Endodermal cell (in vitro differentiated cells): ENCODE measurements around the gene MACIR. TPM values are rescaled to one million over a fixed set of nuclear protein-coding genes. Genes with fewer than 3 reads are reported as not detected.

Experiments used
- DNase-seq: peaks from one replicate; pipeline ENCODE4 v3.0.0-alpha.2; 2017
- H3K27ac ChIP-seq: 2 replicates; pipeline ENCODE4 v1.5.1; 2013; ENCODE audit warnings: mild to moderate bottlenecking, low read depth, low read length, moderate library complexity
- H3K27me3 ChIP-seq: 2 replicates; pipeline ENCODE4 v1.6.1; 2013; ENCODE audit warnings: mild to moderate bottlenecking, low read length, moderate library complexity; ENCODE audit not compliant: insufficient read depth, control insufficient read depth, poor library complexity, severe bottlenecking
- H3K36me3 ChIP-seq: 2 replicates; pipeline ENCODE4 v1.7.0; 2013; ENCODE audit warnings: mild to moderate bottlenecking, low read length, moderate library complexity; ENCODE audit not compliant: control insufficient read depth, insufficient read depth
- H3K4me1 ChIP-seq: one replicate; pipeline ENCODE4 v1.7.0; 2013; ENCODE audit warnings: low read length; ENCODE audit not compliant: control insufficient read depth, insufficient read depth
- H3K4me3 ChIP-seq: 2 replicates; pipeline ENCODE4 v1.5.1; 2013; ENCODE audit warnings: mild to moderate bottlenecking, low read length, moderate library complexity
- H3K9ac ChIP-seq: 2 replicates; pipeline ENCODE4 v1.6.1; 2013; ENCODE audit warnings: mild to moderate bottlenecking, low read length, moderate library complexity; ENCODE audit not compliant: poor library complexity, severe bottlenecking; ENCODE audit errors: extremely low read depth
- H3K9me3 ChIP-seq: 2 replicates; pipeline ENCODE4 v1.6.1; 2013; ENCODE audit warnings: mild to moderate bottlenecking, low read length, moderate library complexity; ENCODE audit not compliant: control insufficient read depth
- H3K27ac Mint-ChIP-seq: 2 replicates; pipeline ENCODE4 v1.8.0; 2020; ENCODE audit warnings: mixed read lengths
- H3K27me3 Mint-ChIP-seq: 2 replicates; pipeline ENCODE4 v1.8.0; 2021; ENCODE audit warnings: mild to moderate bottlenecking, mixed read lengths; ENCODE audit not compliant: insufficient read depth
- H3K36me3 Mint-ChIP-seq: 2 replicates; pipeline ENCODE4 v1.8.0; 2020; ENCODE audit warnings: low read depth, mixed read lengths
- H3K4me1 Mint-ChIP-seq: 2 replicates; pipeline ENCODE4 v1.8.0; 2020; ENCODE audit warnings: mixed read lengths
- H3K4me3 Mint-ChIP-seq: 2 replicates; pipeline ENCODE4 v1.8.0; 2020; ENCODE audit warnings: mild to moderate bottlenecking, moderate library complexity, mixed read lengths
- H3K9me3 Mint-ChIP-seq: 2 replicates; pipeline ENCODE4 v1.8.0; 2020; ENCODE audit warnings: mild to moderate bottlenecking, mixed read lengths
- WGBS, 2 experiments: methylation state at CpG; one replicate each; pipeline versions ENCODE4 v1.1.5 to v1.1.7; 2013; ENCODE audit warnings: missing lambda C conversion rate in 2 of 2, mixed read lengths in 1 of 2; ENCODE audit not compliant: insufficient coverage in 1 of 2, insufficient read length in 1 of 2; 5-methylcytosine and 5-hydroxymethylcytosine counted together
- total RNA-seq, 2 donors: library from RNA; stranded (reverse); fragmentation: NEBNext Ultra II Directional in 1 of 2; extraction: Animal tissue kit (Norgen Biotek cat#: 25700) in 1 of 2; gene quantifications; 2 replicates in 1 of 2; 3 replicates in 1 of 2; pipeline ENCODE4 v1.2.1, GENCODE V29; 2021
- TF ChIP-seq, protein P1 (sequence below): fragments of 200-600 bp; sonication (generic); conservative IDR thresholded peaks from 2 replicates; pipeline ENCODE4 v1.5.0; 2021; ENCODE audit warnings: antibody characterized with exemption, mild to moderate bottlenecking

The MACIR gene
- total RNA-seq, 2 donors from 2014 or later, result 13.2 to 18.9 TPM

DNA sequence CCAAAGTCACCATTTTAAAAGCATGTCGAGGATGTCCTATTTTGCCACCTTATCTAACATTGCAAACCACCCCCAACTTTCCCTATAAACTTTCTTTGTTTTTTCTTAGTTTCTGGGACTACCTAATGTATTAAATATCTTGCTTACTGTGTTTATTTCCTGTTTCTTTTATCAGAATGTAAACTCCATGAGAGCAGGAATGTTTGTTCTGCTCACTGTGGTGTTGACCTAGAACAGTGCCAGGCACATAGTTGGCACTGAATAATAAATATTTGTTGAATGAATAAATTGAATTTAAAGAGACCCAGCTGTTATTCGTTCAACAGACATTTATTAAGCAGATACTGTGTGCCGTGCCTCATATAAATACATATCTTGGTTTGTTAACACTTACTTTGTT lies 35.2 kb downstream of the MACIR start:
- H3K9ac ChIP-seq, result no peak overlapping the region
- DNase-seq, result no peak
- no peak overlapping the region for H3K27ac ChIP-seq
- WGBS, 2 experiments, result 97 to 100% methylated on average over 1 to 3 of the region's 3 CpGs
- H3K9me3 ChIP-seq, result no peaks in the 10 kb centered on the region
- H3K36me3 Mint-ChIP-seq, result no peaks in the 10 kb centered on the region
- H3K27ac Mint-ChIP-seq, result no peak overlapping the region
- H3K4me3 Mint-ChIP-seq, result no peak overlapping the region
- H3K4me1 ChIP-seq, result no peaks in the 10 kb centered on the region
- peaks cover 2% of the 10 kb centered on the region for H3K4me1 Mint-ChIP-seq
- H3K27me3 Mint-ChIP-seq, result no peaks in the 10 kb centered on the region
- H3K4me3 ChIP-seq, result no peak overlapping the region
- H3K27me3 ChIP-seq, result peaks cover 13% of the 10 kb centered on the region
- H3K9me3 Mint-ChIP-seq, result no peaks in the 10 kb centered on the region
- TF ChIP-seq, protein P1, sequence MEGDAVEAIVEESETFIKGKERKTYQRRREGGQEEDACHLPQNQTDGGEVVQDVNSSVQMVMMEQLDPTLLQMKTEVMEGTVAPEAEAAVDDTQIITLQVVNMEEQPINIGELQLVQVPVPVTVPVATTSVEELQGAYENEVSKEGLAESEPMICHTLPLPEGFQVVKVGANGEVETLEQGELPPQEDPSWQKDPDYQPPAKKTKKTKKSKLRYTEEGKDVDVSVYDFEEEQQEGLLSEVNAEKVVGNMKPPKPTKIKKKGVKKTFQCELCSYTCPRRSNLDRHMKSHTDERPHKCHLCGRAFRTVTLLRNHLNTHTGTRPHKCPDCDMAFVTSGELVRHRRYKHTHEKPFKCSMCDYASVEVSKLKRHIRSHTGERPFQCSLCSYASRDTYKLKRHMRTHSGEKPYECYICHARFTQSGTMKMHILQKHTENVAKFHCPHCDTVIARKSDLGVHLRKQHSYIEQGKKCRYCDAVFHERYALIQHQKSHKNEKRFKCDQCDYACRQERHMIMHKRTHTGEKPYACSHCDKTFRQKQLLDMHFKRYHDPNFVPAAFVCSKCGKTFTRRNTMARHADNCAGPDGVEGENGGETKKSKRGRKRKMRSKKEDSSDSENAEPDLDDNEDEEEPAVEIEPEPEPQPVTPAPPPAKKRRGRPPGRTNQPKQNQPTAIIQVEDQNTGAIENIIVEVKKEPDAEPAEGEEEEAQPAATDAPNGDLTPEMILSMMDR, result no peak
- H3K36me3 ChIP-seq, result no peaks in the 10 kb centered on the region

DNA sequence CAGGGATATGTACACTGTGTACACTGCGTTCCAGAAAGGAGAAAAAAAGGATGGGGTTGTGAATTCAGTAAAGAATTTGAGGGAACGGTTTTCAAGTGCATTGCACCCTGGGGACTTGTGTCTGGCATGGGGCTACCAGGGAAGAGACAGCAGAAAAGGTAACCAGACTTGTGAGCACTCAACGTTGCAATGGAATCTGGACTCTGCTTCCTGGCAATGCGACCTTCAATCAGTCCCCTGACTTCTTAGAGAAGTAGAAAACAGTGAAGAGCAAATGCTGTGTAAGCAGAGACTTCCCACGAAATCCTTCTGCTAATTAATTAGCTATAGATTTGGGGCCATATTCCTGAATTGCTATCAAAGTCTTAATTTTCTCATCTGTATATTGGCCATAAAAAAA lies 36.3 kb downstream of the MACIR start:
- Histone ChIP-seq H3K9me3 (no peaks in the 10 kb centered on the region), H3K36me3 (no peaks in the 10 kb centered on the region), H3K4me1 (no peaks in the 10 kb centered on the region), H3K27me3 (peaks cover 16% of the 10 kb centered on the region), H3K4me3 (no peak overlapping the region), H3K27ac (no peak overlapping the region), H3K9ac (no peak overlapping the region)
- no peak overlapping the region for H3K4me3 Mint-ChIP-seq
- DNase-seq, result no peak
- TF ChIP-seq, protein P1, result no peak
- H3K9me3 Mint-ChIP-seq, result no peaks in the 10 kb centered on the region
- H3K4me1 Mint-ChIP-seq, result peaks cover 3% of the 10 kb centered on the region
- no peaks in the 10 kb centered on the region for H3K27me3 Mint-ChIP-seq
- H3K27ac Mint-ChIP-seq, result no peak overlapping the region
- WGBS, 2 experiments, result 88 to 92% methylated on average over 5 of the region's 5 CpGs
- no peaks in the 10 kb centered on the region for H3K36me3 Mint-ChIP-seq

DNA sequence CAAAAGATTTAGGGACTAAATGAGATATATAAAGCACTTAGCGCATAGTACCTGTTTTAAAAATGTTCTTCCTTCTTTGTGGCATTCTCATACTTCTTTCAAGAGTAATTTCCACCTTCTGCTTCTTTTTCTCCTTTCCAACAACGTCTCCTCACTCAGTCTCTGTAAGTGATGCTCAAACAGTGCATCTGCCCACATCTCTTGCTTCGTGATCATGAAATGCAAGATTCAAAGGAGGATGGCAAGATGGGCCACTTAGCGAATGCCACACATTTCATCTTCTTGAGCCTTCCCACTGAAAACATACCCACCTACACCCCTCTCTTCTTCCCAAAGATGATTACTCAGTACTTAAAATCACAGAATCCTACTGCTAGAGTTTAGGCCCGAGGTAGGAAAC lies 36.9 kb downstream of the MACIR start:
- Mint-ChIP-seq H3K4me1 (peaks cover 3% of the 10 kb centered on the region), H3K4me3 (no peak overlapping the region), H3K9me3 (no peaks in the 10 kb centered on the region), H3K36me3 (no peaks in the 10 kb centered on the region), H3K27me3 (no peaks in the 10 kb centered on the region), H3K27ac (no peak overlapping the region)
- Histone ChIP-seq H3K4me3 (no peak overlapping the region), H3K4me1 (no peaks in the 10 kb centered on the region), H3K27me3 (peaks cover 16% of the 10 kb centered on the region), H3K27ac (no peak overlapping the region), H3K9me3 (no peaks in the 10 kb centered on the region), H3K9ac (no peak overlapping the region), H3K36me3 (no peaks in the 10 kb centered on the region)
- WGBS, 2 experiments, result 95 to 98% methylated on average over 5 of the region's 5 CpGs
- TF ChIP-seq, protein P1, result no peak
- DNase-seq, result no peak
